GM19035 (cell line): ENCODE results near the gene DGKB.

Experiments
- ATAC-seq: cut with Tn5 transposase; IDR thresholded peaks from one replicate; pipeline ENCODE4 v1.9.1; 2021; ENCODE audit not compliant: unreplicated experiment

DGKB gene

DNA sequence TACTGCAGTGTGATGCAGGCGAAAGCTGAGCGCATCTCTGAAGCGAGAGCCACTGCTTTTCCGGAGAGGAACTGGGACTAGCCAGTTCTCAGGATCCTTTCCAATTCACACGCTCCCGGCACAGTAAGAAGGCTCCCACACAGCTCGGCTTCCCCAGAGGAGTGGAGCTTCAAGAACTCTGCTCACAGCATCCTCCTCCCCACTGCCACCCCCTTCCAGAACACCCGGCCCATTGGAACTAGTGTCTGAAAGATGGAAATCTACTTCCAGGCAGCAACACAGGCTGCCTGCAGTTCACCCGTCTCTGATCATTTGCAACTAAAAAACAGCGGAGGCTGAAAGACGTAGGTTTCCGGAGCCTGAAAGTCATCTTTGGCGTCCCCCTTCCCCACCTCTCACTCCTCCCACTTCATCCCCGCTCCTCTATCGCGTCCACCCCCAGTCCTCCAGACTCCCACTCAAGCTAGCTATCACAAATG is at the start of gene DGKB:
Gene DGKB, minus strand, starts transcription at position 163 of the 479 bp plus-strand sequence.
- ATAC-seq, result no peak

DNA sequence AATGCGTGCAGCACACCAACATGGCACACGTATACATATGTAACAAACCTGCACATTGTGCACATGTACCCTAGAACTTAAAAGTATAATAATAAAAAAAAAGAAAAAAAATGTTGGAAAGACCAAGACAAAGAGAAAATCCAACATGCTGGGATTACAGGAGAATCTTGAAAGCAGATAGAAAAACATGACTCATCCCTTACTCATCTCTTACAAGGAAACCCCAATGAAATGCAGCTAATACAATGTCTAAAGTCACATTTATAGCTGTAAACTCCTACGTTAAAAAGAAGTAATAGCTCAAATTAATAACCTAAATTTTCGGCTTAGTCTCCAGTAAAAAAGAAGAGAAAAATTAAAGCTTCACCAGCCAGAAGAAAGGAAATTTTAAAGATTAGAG is 47.5 kb upstream of the DGKB start:
- no peak for ATAC-seq

DNA sequence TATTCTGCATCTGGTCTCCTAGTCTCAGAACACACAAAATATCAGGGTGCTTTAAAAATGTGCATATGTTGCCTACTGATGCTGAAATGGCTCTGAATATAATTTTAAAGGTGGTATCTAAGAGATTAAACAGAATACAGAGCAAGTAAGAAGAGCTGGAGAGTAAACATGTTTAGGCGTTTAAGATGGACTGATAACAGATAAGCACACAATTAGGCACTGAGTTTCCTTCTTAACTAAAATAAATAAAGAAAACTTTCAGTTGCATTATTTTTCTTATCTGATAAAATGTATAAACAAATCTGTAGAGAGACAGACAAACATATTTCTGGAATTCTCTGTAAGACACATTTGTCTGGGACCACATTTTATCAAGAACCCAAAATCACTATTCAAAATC is 35.6 kb upstream of the DGKB start:
- no peak for ATAC-seq

DNA sequence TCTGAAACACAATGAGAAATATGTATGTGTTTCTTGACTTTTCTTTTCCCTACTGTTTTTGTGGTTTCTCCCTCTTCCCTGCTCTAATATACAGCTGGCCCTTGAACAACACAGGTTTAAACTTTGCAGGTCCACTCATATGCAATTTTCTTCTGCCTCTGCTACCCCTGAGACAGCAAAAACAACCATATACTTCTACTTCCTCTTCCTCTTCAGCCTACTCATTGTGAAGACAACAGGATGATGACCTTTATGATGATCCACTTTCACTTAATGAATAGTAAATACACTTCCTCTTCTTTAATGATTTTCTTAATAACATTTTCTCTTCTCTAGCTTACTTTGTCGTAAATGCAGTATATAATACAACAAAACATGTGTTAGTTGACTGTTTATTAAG is 35.0 kb upstream of the DGKB start:
- ATAC-seq, result no peak

DNA sequence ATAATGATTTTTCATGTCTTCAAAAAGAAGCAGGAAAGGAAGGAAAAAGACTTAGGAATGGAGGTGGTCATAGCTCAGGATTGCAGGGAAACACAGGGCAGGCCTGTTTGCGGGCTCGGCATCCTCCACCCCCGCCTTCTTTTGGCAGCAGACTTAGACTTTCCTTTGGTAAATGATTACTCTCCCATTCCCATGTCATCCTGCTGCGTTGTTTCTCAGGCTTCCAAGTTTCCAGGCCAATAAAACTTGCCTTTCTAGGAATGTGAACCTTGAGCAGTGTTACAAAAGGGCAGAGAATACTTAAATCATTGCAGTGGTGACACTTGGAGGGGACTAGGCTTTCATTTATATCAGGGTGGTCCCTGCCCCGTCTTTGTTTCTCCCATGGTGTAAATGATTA is 34.0 kb upstream of the DGKB start:
- ATAC-seq, result no peak

DNA sequence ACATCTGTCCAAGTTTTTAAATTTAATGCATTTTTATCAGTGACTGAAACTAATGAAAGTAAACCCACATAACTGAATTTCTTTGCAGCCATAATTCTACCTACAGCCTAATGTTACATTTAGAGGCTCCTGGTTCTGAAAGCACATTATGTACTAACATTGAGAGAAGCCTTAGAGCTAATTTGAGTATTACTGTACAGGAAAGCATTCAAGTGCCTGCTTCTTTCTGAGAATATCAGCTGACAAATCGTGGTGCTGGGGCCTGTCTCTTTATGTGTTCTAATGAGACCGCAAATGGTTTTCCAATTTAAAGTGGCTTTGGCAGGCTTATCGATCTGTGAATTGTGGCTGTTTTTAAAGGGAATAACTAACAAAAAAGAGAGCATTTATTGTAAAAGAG is 32.3 kb upstream of the DGKB start:
- no peak for ATAC-seq

DNA sequence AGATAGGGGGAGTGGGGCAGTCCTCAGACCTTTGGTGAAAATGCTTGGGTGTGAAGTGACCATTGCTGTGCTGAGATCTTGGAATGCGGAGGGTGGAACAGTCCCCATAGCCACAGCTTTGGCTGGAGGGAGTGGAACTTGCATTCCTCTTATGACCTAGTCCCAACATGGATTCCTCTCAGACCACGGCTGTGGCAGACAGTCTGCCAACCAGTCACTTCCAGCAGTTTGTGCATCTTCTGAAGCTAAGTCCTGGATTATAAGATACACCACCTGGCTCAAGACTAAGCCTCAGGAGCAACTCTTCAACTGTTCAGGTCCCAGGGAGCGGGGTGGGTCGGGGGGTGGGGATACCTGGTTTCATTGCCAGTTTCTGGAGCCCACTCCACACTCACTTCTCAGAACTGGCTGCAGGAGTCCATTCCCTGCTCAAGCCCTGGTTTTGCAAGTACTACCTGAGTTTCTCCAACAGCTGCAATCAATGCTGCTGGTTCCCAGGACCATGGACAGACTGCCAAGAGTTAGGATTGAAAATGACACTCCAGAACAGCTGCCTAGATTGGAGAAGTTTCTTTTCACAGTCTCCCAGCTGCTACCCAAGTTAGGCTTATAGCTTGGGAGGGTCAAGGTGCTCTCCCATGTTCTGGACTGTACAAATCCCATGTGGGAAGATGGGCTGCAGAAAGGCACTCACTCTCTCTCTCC is 29.1 kb upstream of the DGKB start:
- ATAC-seq, result no peak

DNA sequence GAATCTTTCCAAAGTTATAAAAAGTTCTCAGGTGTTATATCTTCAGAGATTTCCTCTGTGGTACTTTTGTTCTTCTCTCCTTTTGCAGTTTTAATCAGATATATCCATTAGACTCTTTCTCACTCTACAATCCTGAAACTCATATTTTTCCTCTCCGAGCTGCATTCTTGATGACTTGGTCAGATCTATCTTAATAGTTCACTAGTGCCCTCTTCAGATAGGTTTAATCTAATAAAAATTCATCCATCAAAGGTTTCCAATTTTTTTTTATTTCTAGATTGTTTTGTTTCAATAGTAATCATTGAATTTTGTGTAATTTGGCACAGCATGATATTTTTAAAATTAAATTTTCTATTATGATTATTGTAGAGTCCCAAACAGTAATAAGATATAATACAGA is 21.8 kb upstream of the DGKB start:
- ATAC-seq, result no peak

DNA sequence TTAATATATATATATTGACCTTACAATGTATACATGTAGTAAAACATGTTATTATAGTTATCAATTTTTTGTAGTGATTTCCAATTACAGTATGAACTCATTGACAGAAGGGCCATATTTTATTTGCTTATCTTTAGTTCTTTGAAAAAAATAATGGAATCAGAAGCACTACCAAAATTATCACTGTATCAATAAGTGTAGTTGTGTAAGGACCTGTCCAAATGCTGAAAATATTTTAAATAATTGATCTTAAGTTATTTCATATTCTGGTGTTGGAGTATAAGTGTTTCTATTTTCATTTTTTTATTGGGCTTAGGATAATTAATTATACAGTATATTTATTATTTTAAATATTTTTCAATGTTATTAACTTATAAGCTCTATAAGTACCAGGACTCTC is 8.5 kb upstream of the DGKB start:
- ATAC-seq, result no peak

DNA sequence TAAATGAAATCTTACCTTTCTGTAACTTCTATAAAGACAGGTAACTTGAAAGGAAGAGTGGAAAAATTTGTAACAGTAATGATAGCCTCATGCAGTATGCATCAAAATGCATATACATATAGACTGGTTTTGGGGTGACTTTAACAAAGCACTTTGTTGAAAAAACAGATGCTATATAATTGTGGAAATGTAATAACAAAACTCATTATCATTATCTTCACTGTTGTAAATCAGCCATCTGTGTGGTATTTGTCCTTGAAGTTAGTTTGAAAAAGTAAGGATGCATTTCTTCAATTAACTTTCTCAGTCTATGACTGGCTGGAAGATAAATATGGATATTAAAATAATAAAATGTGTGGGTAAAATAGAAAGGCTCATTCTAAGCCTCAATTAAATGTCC is 6.1 kb upstream of the DGKB start:
- no peak for ATAC-seq

DNA sequence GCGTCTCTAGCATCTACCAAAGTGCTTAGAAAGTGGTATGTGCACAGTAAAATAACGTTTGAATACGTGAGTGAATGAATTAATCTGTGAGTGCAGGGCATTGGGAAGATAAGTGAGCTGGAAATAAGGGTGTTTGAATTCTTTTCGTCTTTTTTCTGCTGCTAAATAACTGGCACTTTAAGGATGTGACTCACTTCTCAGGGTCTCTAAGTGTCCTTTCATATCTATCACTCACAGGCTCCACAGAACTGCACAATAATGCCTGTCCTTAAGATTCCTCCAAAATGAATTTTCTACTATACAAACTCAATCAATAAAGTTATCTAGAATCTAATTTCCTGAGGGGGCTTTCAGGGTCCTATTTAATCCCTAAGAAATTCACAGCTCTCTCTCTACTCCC is 3.2 kb upstream of the DGKB start:
- no peak for ATAC-seq

DNA sequence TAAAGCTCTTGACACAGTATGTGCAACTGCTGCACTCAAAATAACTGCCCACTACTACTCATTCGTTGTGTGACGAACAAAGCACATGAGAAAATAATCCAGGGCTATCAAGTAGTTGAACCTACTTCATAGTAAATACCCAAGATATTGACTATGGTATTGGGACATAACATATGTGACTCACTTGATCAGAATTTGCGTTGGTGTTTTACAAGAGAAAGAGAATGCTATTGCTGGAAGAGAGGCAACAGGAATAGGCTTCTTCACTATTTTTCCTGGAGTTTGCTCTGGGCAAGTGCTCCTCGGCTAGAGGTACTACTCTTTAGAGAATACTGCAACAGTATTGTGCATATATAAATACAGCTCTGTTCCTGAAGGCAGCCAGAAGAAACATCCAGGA is 2.5 kb downstream of the DGKB start:
- no peak for ATAC-seq

DNA sequence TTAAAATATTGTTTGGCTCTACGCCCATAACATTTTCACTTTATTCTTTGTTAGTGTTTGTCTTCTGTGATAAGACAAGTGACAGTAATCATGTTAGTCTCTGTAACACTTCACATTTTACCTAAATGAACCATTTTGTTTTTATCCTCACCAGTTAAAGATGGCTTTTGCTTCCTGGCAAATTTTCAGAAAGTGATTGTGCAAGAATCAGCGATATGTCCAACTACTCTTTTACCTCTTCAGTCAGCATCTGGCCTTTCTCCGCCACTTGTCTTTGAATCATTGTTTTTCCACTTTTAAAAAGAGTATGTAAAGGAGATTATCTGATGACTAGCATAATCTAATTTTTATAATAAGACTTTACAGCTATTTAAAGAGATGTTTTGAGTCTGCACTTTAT is 3.5 kb downstream of the DGKB start:
- ATAC-seq, result no peak

DNA sequence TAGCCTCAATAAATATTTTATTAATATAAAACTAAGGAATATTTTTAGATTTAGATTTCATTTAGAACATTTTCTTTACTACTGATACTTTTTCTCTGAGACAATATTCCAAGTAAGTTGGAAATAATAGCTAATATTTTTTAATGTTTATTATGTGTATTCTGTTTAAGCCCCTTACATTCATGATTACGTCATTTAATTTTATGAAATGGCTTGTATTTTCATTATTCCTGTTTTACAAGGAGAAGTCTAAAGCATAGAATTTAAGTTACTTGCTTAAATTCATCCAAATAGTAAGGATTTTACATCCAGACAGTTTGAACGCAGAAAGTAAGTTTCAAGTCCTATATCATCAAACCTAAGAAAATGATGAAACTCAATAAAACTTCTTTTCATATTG is 6.1 kb downstream of the DGKB start:
- no peak for ATAC-seq

DNA sequence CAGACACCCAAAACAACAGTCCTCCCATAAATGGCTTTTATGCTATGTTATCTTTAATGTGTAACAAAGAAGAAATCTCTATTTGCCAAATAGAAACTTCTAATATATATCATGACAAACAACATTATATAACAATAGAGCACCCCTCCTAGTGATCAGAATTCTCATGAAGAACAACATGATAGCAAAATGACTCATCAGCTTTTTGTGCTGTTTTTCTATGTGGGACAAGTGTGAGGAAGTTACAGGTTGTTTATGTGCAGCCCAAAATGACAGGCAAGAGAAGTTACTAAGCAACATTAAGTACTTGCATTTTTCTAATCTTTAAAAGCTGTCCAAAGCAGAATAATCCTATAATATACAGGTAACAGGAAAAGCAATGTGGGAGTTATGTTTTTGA is 7.7 kb downstream of the DGKB start:
- ATAC-seq, result no peak

DNA sequence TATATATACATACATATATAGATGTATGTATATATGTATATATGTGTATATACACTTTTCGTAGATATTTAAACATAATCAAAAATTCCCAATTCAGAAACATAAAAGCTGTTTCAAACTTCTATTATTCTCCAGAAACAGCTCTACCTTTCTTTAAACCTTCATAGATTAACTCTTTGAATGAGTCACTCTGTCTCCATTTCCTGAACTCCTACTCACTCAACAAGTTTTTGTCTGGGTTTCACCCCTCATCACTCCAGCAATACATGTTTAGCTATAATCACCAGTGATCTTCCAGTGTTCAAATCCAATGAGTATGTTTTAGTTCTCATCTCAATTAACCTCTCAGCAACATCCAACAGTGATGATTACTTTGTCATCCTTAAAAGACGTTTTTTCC is 9.6 kb downstream of the DGKB start:
- ATAC-seq, result no peak

DNA sequence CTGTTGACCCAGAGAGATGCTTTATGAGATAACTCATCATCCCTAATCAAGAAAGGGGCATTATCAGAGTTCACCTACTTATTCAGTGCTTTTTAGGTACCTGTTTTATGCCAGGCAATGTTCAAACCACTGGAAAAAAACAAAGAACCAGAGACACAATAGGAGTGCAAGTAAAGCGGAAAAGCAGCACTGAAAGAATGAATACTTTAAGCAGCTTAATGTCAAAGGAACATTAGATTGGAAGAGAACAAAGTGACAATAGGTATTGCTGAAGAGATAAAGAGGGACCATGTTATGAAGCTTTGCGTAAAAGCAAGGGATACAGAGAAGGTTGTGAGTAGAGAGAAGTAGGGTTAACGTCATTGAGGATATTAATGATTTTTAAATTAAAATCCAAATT is 11.3 kb downstream of the DGKB start:
- ATAC-seq, result no peak

DNA sequence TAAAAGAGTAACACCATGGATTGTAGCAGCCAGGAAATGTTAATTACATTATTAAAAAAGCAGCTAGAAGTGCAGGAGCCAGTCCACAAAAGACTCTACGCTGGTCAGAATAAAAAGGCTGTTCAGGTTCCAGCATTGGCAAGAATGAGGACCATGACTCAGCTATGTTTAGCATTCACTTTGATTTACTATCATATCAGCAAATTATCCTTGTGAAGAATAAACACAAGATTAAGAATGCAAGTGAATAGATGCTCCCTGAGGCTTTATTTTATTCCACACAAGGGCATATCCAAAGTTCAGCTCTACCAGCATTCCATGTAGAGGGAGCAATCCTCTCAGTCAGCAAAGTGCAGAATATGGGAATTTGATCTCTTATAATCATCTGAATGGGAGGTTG is 13.6 kb downstream of the DGKB start:
- no peak for ATAC-seq

DNA sequence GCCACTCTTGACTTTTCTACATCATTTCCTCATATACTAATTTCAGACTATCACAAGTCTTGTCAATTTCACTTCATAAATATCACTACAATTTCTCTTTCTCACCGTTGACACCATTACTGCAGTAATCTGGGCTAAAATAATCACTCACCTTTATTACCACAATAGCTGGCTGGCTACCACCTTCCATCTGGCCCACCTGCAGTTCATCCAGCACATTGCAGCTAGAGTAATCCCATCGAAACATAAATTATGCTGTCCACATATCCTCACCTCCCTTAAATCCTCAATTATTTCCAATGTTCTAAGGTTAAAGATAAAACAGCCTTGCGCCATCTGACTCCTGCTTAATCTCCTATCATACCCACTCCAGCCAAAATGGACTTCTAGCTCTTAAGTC is 16.0 kb downstream of the DGKB start:
- no peak for ATAC-seq

DNA sequence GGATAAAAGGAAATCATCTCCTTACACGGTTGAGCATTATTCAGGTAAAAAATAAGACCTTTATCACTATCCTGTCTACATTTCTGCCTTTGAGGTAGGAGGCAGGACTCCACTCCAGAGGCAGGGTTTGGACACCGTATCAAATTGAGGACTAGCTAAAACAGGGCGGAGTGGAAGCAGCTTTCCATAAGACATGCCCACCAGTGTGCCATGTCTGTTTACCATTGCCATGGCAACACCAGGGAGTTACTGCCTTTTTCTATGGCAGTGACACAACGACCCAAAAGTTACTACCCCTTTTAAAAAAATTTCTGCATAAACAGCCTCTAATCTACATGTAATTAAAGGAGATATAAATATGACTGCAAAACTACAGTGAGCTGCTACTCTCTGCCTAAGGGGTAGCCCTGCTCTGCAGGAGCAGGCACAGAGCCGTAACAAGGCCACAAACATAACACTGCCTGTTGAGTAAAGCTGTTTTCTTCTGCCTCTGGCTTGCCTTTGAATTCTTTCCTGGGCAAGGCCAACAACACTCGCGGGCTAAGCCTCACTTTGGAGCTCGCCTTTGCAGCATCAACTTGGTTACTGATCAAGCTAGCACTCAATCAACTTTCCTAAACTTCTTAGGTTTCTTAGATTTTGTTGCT is 26.5 kb downstream of the DGKB start:
- ATAC-seq, result no peak

DNA sequence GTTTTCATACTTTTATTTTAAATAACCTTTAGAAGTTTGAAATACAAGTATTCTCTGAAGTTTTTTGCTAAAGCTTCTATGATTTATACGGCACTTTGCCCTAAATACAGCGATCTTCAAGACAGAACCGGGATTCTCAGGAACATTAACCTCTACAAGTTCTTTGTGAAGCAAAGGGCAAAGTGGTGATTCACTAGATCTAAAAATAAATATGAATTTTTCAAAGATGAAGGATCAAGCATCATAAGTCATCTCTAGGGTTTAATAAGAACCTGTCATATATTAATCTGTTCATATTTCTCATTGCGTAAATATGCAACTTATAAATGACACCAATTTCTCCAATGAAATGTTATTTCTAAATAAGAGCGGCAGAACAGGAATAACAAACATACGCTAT is 30.7 kb downstream of the DGKB start:
- ATAC-seq, result no peak

DNA sequence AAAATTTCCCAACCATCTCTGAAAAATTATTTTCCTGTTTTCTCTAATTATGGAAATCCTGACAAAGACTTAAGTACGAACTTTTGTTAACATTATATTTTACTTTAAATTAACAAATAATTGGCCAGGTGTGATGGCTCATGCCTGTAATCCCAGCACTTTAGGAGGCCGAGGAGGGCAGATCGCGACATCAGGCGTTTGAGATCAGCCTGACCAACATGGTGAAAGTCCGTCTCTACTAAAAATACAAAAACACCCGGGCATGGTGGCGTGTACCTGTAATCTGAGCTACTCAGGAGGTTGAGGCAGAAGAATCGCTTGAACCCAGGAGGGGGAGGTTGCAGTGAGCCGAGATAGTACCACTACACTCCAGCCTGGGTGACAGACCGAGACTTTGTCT is 32.2 kb downstream of the DGKB start:
- ATAC-seq, result no peak

DNA sequence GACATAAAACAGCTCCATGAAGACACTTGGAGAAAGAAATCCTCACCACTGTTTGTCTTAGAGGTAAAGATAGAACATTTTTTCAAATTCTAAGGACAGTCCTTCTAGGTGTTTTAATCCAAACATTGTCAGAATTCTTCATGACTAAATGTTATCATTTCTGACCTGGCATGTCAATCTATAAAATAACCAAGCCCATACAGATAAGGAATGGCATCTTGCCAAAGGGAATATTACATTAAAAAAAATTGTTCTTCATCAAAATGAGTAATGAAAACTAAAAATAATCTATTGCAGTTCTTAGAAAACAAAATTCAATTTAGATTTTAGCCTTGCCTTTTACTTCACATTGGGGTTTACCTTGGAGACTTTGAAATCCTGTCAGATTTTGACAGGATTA is 33.6 kb downstream of the DGKB start:
- no peak for ATAC-seq
